Heart right ventricle (tissue), 16 donors: Measurements from ENCODE around the gene ALK. TPM values are rescaled to one million over a fixed set of nuclear protein-coding genes. Genes with fewer than 3 reads are reported as not detected.

Source experiments
- ATAC-seq, 8 donors: fragments of 200-7000 bp; cut with Tn5 transposase; one replicate each; pipeline ENCODE4 v1.9.1; 2020; ENCODE audit warnings: mild to moderate bottlenecking in 8 of 8, moderate library complexity in 8 of 8, moderate number of reproducible peaks in 1 of 8
- DNase-seq, 2 donors: peaks; one replicate each; pipeline ENCODE4 v3.0.0-alpha.2; 2020
- H3K27ac ChIP-seq, 10 donors: fragments of 200-600 bp; sonication (generic) in 2 of 10; one replicate each; pipeline versions ENCODE4 v1.5.0 to v1.8.0; 2020 to 2022; ENCODE audit warnings: mild to moderate bottlenecking in 3 of 10
- H3K27me3 ChIP-seq, 7 donors: fragments of 200-600 bp; one replicate each; pipeline ENCODE4 v1.8.0; 2021 to 2022; ENCODE audit warnings: mild to moderate bottlenecking in 2 of 7
- H3K36me3 ChIP-seq, 9 donors: fragments of 200-600 bp; sonication (generic) in 1 of 9; one replicate each; pipeline versions ENCODE4 v1.5.0 to v1.8.0; 2020 to 2022; ENCODE audit warnings: mild to moderate bottlenecking in 2 of 9
- H3K4me1 ChIP-seq, 9 donors: fragments of 200-600 bp; sonication (generic) in 1 of 9; one replicate each; pipeline versions ENCODE4 v1.5.0 to v1.8.0; 2020 to 2022; ENCODE audit warnings: mild to moderate bottlenecking in 4 of 9
- H3K4me3 ChIP-seq, 10 donors: fragments of 200-600 bp; sonication (generic) in 2 of 10; one replicate each; pipeline versions ENCODE4 v1.5.0 to v1.8.0; 2020 to 2022; ENCODE audit warnings: mild to moderate bottlenecking in 7 of 10, moderate library complexity in 2 of 10
- H3K9me3 ChIP-seq, 11 donors: fragments of 200-600 bp in 10 of 11; sonication (generic) in 2 of 11; one replicate each; pipeline versions ENCODE4 v1.5.0 to v1.8.0; 2013 to 2022; ENCODE audit warnings: mild to moderate bottlenecking in 2 of 11, control low read depth in 1 of 11, moderate library complexity in 1 of 11
- WGBS, 2 donors: extraction: QIAGEN DNeasy Blood & Tissue Kit; methylation state at CpG; one replicate each; pipeline ENCODE4 v1.1.7; 2013; ENCODE audit warnings: inconsistent platforms in 1 of 2; 5-methylcytosine and 5-hydroxymethylcytosine counted together
- intact Hi-C, 10 donors: fragments of 100-400 bp; cut with DNase I; formaldehyde crosslinking; loops; one replicate each; pipeline versions ENCODE4 v1.11.1 to v1.14.2; 2022
- polyA plus RNA-seq, 2 donors: library from polyadenylated mRNA; stranded (reverse); fragments of 200-250 nt; gene quantifications; one replicate each; pipeline ENCODE4 v1.2.3, GENCODE V29; 2013
- total RNA-seq, 10 donors: library from RNA; stranded (reverse); fragmentation: NEBNext Ultra II Directional in 3 of 10; extraction: Animal tissue kit (Norgen Biotek cat#: 25700) in 3 of 10; gene quantifications; one replicate each; pipeline versions ENCODE4 v1.2.1 to v1.2.4, GENCODE V29; 2021 to 2023
- TF ChIP-seq, protein P1 (sequence below), 9 donors: fragments of 200-600 bp; sonication (generic) in 2 of 9; IDR thresholded peaks; one replicate each; pipeline versions ENCODE4 v1.5.0 to v1.8.0; 2021 to 2022; ENCODE audit warnings: antibody characterized with exemption in 9 of 9, mild to moderate bottlenecking in 5 of 9, moderate library complexity in 1 of 9
- donor health status: Arrhythmogenic right ventricular cardiomyopathy.
- donor health status: ischemic (EF 13 %, LVEDD 7.1; RV severe dilation, severe dysfunction).
- donor health status: healthy with polysubstance abuse.
- donor health status: DM: no; HTN: yes; CAD: no.
- donor health status: DM: no; HTN: no; CAD: no.
- donor health status: ischemic (EF 25% LVEDD 6.9; RV normal size, moderate dysfunction).
- donor health status: ischemic (EF 25% LVEDD 5.7; RV mildly dilated, moderate dysfunction).
- donor health status: healthy.
- donor health status: DM: yes; HTN: yes; CAD: no.
- donor health status: Ischemic cardiomyopathy.
- donor health status: ischemic (EF 35%, LVEDD 5.7; RV mildly dilated, moderate dysfunction).
- donor health status: nonischemic (EF 11% LVEDD 7.7; RV severe dilation, severe dysfunction).
- donor health status: DM: yes; HTN: yes; CAD: no.
- donor health status: PGD.
- donor health status: ischemic (EF 29% LVEDD 5.4; RV normal size, mild dysfunction).
- donor health status: nonischemic (EF 23%, LVEDD 6.1; RV moderate dilation, normal function).

Gene ALK
- total and polyA plus RNA-seq, 12 donors = 0.01 to 0.24 (median 0.08) TPM; not detected in 7

DNA sequence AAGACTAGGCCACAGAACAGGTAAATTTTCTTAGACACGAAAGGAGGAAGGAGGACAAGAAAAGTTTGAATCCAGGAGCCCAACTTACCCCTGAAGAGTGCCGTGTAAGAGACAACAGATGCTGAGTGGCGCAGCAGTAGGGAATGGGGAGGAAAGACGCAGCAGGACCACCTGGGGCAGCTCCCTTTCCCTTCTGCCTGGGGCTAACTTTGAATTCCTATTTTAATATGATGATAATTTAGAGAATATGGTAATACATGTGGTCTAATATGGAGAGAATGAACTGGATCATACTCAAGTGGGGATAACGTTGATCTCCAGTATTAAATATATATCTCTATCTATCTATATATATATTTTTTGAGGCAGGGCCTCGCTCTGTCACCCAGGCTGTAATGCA, 736.9 kb downstream of the ALK start:
- Histone ChIP-seq H3K9me3 (no peaks in the 10 kb centered on the region), H3K36me3 (peaks cover 0 to 38% (median 0%) of the 10 kb centered on the region in 9 donors), H3K4me1 (no peaks in the 10 kb centered on the region), H3K27me3 (no peaks in the 10 kb centered on the region), H3K4me3 (no peak overlapping the region), H3K27ac (no peak overlapping the region)
- ATAC-seq (no peak), DNase-seq (no peak)
- TF ChIP-seq, protein P1, sequence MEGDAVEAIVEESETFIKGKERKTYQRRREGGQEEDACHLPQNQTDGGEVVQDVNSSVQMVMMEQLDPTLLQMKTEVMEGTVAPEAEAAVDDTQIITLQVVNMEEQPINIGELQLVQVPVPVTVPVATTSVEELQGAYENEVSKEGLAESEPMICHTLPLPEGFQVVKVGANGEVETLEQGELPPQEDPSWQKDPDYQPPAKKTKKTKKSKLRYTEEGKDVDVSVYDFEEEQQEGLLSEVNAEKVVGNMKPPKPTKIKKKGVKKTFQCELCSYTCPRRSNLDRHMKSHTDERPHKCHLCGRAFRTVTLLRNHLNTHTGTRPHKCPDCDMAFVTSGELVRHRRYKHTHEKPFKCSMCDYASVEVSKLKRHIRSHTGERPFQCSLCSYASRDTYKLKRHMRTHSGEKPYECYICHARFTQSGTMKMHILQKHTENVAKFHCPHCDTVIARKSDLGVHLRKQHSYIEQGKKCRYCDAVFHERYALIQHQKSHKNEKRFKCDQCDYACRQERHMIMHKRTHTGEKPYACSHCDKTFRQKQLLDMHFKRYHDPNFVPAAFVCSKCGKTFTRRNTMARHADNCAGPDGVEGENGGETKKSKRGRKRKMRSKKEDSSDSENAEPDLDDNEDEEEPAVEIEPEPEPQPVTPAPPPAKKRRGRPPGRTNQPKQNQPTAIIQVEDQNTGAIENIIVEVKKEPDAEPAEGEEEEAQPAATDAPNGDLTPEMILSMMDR (IDR thresholded peaks at IDR 0.05) = no peak
- intact Hi-C loops = no loop called here
- 91 to 93% methylated on average over 6 of the region's 6 CpGs for WGBS, 2 donors

DNA sequence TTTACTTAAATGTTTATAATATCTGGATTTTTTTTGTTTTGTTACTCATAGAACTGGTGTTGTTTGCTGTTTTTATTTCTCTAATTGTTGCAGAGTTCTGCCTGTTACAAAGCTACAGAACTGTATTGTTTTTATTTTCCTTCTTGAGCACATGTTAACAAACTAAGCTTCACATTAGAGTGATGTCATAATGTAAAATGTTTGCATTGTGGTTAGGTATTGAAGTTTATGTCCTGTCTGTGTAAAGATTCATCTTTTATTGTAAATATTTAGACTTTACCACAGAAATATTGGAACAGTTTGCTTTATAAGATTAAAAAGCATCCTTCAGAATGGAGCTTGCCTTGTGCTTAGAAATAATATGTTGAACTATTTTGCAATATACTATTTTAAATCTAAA, 738.5 kb downstream of the ALK start:
- Histone ChIP-seq H3K27ac (no peak overlapping the region), H3K27me3 (no peaks in the 10 kb centered on the region), H3K9me3 (no peaks in the 10 kb centered on the region), H3K4me3 (no peak overlapping the region), H3K4me1 (no peaks in the 10 kb centered on the region), H3K36me3 (peaks cover 0 to 45% (median 0%) of the 10 kb centered on the region in 9 donors)
- intact Hi-C loops = no loop called here
- TF ChIP-seq, protein P1 (IDR thresholded peaks at IDR 0.05) = no peak
- ATAC-seq (no peak), DNase-seq (no peak)

DNA sequence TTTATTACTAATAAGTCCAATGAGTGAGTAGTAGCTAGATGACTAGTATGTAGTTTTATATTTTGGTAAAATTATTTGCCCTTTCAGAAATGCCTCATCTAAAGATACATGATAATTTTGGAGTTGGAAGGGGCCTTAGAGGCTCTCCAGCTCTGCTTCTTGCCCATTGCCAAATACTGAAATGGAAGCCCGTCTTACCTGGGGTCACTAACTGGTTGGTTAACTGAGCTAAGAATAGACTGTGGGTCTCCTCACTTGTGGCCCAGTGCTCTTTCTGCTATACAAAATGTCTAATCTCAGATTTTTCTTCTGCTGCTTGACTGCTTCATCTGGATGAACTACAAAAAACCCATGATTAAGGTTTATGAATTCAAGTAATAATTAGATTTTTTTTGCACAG, 739.1 kb downstream of the ALK start:
- H3K4me1 ChIP-seq = no peaks in the 10 kb centered on the region
- H3K4me3 ChIP-seq = no peak overlapping the region
- TF ChIP-seq, protein P1 (IDR thresholded peaks at IDR 0.05) = no peak
- DNase-seq = no peak
- peaks cover 0 to 45% (median 0%) of the 10 kb centered on the region in 9 donors for H3K36me3 ChIP-seq
- H3K27ac ChIP-seq = no peak overlapping the region
- intact Hi-C loops = no loop called here
- H3K27me3 ChIP-seq = no peaks in the 10 kb centered on the region
- no peaks in the 10 kb centered on the region for H3K9me3 ChIP-seq
- no peak for ATAC-seq
- WGBS, 2 donors = 80 to 81% methylated on average over 1 of the region's 1 CpG

DNA sequence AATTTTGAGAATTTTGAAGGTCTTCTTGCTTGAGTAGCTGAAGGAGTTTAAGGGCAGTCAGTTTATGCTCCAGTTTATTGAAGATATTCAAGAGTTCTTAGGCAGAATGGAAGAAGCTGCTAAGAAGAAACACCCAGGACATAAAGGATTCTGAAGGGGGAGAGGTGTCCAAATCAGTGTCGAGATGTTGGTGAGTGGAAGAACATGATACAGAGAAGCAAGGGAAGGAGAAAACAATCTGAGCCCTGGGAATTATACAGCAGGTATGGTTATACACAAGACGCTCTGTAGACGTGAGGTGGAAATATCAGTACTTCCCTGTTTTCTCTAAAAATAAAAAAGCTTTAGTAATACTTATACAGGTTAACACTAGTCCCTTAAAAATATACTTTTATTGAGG, 746.0 kb downstream of the ALK start:
- Histone ChIP-seq H3K27ac (no peak overlapping the region), H3K4me1 (no peaks in the 10 kb centered on the region), H3K36me3 (peaks cover 0 to 58% (median 7%) of the 10 kb centered on the region in 9 donors), H3K27me3 (no peaks in the 10 kb centered on the region), H3K9me3 (no peaks in the 10 kb centered on the region), H3K4me3 (no peak overlapping the region)
- TF ChIP-seq, protein P1 (IDR thresholded peaks at IDR 0.05) = no peak
- intact Hi-C loops = no loop called here
- 89 to 96% methylated on average over 3 of the region's 3 CpGs for WGBS, 2 donors
- no peak for DNase-seq
- ATAC-seq = no peak
